ENCODE data around the gene NEK2. TPM values are rescaled to one million over a fixed set of nuclear protein-coding genes. Genes with fewer than 3 reads are reported as not detected.

Gene NEK2
- total and polyA plus RNA-seq, 2 of the 13 experiments (the other 11 are each of a cell fraction or from before 2014, with no cell fraction given) = 10.9 to 40.8 TPM

GRCh38 chr1:211630236-211631081 lies 45.0 kb downstream of the NEK2 start (continued):
- TF ChIP-seq, protein P1, sequence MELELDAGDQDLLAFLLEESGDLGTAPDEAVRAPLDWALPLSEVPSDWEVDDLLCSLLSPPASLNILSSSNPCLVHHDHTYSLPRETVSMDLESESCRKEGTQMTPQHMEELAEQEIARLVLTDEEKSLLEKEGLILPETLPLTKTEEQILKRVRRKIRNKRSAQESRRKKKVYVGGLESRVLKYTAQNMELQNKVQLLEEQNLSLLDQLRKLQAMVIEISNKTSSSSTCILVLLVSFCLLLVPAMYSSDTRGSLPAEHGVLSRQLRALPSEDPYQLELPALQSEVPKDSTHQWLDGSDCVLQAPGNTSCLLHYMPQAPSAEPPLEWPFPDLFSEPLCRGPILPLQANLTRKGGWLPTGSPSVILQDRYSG (CRISPR knock-in tag; IDR thresholded peaks at IDR 0.05) = no peak
- TF ChIP-seq ZNF572 (CRISPR knock-in tag; IDR thresholded peaks at IDR 0.05) (no peak), MED1 (CRISPR knock-in tag; IDR thresholded peaks at IDR 0.05) (peak; percentile 51; the same call in 1 of the 2 replicates), THAP11 (CRISPR knock-in tag; IDR thresholded peaks at IDR 0.05) (0 out of 2 replicates have a peak, but pooled peaks have one; percentile 21), ZNF121 (CRISPR knock-in tag; IDR thresholded peaks at IDR 0.05) (no peak), FIP1L1 (IDR thresholded peaks at IDR 0.05; ENCODE audit: borderline replicate concordance, insufficient read depth, low read depth, low read length) (no peak), FOXM1 (CRISPR knock-in tag; IDR thresholded peaks at IDR 0.05) (no peak), ZNF17 (CRISPR knock-in tag; IDR thresholded peaks at IDR 0.05) (no peak), SMYD3 (CRISPR knock-in tag; IDR thresholded peaks at IDR 0.05) (no peak), ZNF800 (CRISPR knock-in tag; IDR thresholded peaks at IDR 0.05) (no peak), PLSCR1 (CRISPR knock-in tag; IDR thresholded peaks at IDR 0.05; ENCODE audit: borderline replicate concordance) (no peak), TBL1XR1 (IDR thresholded peaks at IDR 0.05; ENCODE audit: borderline replicate concordance, low read length, partially characterized antibody) (no peak), ZNF724P (CRISPR knock-in tag; IDR thresholded peaks at IDR 0.05; ENCODE audit: borderline replicate concordance) (no peak), SALL2 (CRISPR knock-in tag; IDR thresholded peaks at IDR 0.05) (peak; percentile 45; the same call in 1 of the 2 replicates), HNRNPH1 (optimal IDR thresholded peaks at IDR 0.05; ENCODE audit: low read depth, low read length) (no peak), MLLT10 (CRISPR knock-in tag; IDR thresholded peaks at IDR 0.05) (no peak), NR3C1 (CRISPR knock-in tag; IDR thresholded peaks at IDR 0.05) (no peak), ZNF709 (CRISPR knock-in tag; IDR thresholded peaks at IDR 0.05) (no peak), RBM22 (optimal IDR thresholded peaks at IDR 0.05; ENCODE audit: low read length) (no peak), SRSF9 (IDR thresholded peaks at IDR 0.05; ENCODE audit: borderline replicate concordance, insufficient read depth, low read depth, low read length, poor library complexity, severe bottlenecking) (no peak), JDP2 (CRISPR knock-in tag; IDR thresholded peaks at IDR 0.05; ENCODE audit: borderline replicate concordance) (no peak), CEBPB (IDR thresholded peaks at IDR 0.05; ENCODE audit: borderline replicate concordance, low read depth, low read length) (no peak), KDM4B (CRISPR knock-in tag; IDR thresholded peaks at IDR 0.05) (no peak), HNRNPK (IDR thresholded peaks at IDR 0.05; ENCODE audit: low read depth, low read length, poor library complexity, severe bottlenecking) (no peak), ZNF678 (CRISPR knock-in tag; IDR thresholded peaks at IDR 0.05) (no peak)
- TF ChIP-seq, protein P2, sequence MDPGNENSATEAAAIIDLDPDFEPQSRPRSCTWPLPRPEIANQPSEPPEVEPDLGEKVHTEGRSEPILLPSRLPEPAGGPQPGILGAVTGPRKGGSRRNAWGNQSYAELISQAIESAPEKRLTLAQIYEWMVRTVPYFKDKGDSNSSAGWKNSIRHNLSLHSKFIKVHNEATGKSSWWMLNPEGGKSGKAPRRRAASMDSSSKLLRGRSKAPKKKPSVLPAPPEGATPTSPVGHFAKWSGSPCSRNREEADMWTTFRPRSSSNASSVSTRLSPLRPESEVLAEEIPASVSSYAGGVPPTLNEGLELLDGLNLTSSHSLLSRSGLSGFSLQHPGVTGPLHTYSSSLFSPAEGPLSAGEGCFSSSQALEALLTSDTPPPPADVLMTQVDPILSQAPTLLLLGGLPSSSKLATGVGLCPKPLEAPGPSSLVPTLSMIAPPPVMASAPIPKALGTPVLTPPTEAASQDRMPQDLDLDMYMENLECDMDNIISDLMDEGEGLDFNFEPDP (CRISPR knock-in tag; conservative IDR thresholded peaks at IDR 0.05) = no peak

Measured in HepG2 (cell line).